ENCODE results near the gene BABAM2.
"Not testable (repeated sequence)": the region's sequence is repeated elsewhere in the genome, so short reads cannot be mapped to it uniquely, and the experiment has no call there.

The BABAM2 gene

DNA sequence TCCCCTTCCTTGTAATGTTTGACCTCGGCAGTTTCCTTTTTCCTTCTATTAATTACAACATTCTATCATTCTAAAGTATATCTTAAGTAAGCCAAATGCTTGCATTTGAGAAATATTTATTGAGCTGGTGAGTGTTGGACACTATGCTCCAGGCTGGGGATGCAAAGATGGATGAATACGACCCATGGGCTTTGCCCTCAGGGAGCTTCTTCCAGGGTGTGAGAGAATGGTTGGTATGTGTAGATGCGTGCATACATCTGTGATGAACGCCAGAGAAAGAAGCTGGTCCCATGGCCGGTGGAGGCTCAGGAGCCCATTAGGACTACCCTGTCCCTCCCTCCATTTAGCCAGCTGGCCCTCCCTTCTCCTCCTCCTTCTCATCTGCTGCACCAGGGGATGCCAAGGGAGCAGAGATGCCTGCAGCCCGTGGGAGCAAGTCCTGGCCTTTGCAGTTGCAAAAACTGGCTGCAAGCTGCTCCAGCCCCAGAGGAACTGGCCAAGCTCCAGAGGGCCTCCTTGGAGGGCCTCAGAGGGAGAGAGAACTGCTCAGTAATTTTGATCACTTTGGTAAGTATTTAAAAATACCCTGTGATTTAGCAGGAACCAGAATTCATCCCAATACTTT is 436.5 kb downstream of the BABAM2 start:
- Histone ChIP-seq H3K27ac (no peak overlapping the region), H3K9me3 (ENCODE audit: severe bottlenecking) (no peaks in the 10 kb centered on the region)

DNA sequence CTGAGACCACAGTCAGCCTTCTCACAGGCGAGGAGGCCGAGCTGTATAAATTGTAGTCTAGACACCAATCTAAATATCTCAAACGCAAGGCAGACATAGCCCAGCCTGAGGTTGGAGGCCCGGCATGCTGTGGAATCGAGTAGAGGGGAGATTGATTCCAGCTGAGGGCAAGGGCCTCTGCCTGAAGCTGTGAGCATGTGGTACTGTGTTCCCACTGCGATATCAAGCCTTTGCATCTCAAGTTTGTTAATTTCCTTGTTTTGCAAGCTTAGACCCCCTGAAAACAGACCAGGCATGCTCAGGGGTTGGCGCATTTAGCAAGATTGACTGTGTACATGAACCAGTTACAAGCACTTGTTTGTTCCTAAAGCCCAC is 437.0 kb downstream of the BABAM2 start:
- H3K27ac ChIP-seq = no peak overlapping the region
- H3K9me3 ChIP-seq (ENCODE audit: severe bottlenecking) = no peaks in the 10 kb centered on the region
- no peaks in the 10 kb centered on the region for H3K27me3 ChIP-seq (ENCODE audit: insufficient read depth, low read depth, severe bottlenecking)
- no peak overlapping the region for H3K4me3 ChIP-seq (ENCODE audit: low read depth, low read length)
- no peak for DNase-seq
- no peaks in the 10 kb centered on the region for H3K36me3 ChIP-seq
- TF ChIP-seq CTCF (IDR thresholded peaks at IDR 0.05; ENCODE audit: low read depth, low read length) = no peak

More for the DNA sequence above, 436.5 kb downstream of the BABAM2 start:
- Histone ChIP-seq H3K27me3 (ENCODE audit: insufficient read depth, low read depth, severe bottlenecking) (no peaks in the 10 kb centered on the region), H3K36me3 (no peaks in the 10 kb centered on the region), H3K4me3 (ENCODE audit: low read depth, low read length) (no peak overlapping the region)
- no peak for TF ChIP-seq CTCF (IDR thresholded peaks at IDR 0.05; ENCODE audit: low read depth, low read length)
- DNase-seq = no peak

- no peak for DNase-seq
- H3K27ac ChIP-seq = no peak overlapping the region
These were observed 437.7 kb downstream of the BABAM2 start for GRCh38 chr2:28327956-28328922.

DNA sequence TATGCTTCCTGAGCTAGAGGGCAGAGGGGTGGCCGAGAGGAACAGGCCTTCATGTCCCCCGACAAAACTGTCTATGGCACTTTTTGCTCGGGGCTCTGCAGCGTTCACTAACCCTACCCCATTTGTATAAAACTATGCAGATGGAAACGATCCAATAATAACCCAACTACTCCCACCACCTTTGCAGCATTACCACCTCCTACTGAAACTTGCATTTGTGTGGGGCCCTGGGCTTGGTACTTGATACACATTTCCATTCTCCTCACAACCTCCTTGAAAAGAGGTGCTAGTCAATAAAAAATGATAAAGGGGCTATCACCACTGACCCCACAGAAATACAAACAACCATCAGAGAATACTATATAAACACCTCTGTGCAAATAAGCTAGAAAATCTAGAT is 438.7 kb downstream of the BABAM2 start:
- no peak for TF ChIP-seq CTCF (IDR thresholded peaks at IDR 0.05; ENCODE audit: low read depth, low read length)
- H3K4me3 ChIP-seq (ENCODE audit: low read depth, low read length) = no peak overlapping the region
- H3K9me3 ChIP-seq (ENCODE audit: severe bottlenecking) = no peaks in the 10 kb centered on the region
- H3K27ac ChIP-seq = no peak overlapping the region
- no peak for DNase-seq
- no peaks in the 10 kb centered on the region for H3K27me3 ChIP-seq (ENCODE audit: insufficient read depth, low read depth, severe bottlenecking)
- H3K36me3 ChIP-seq = no peaks in the 10 kb centered on the region

More at GRCh38 chr2:28327956-28328922, 437.7 kb downstream of the BABAM2 start:
- Histone ChIP-seq H3K4me3 (ENCODE audit: low read depth, low read length) (no peak overlapping the region), H3K27me3 (ENCODE audit: insufficient read depth, low read depth, severe bottlenecking) (no peaks in the 10 kb centered on the region), H3K9me3 (ENCODE audit: severe bottlenecking) (no peaks in the 10 kb centered on the region), H3K36me3 (no peaks in the 10 kb centered on the region)
- no peak for TF ChIP-seq CTCF (IDR thresholded peaks at IDR 0.05; ENCODE audit: low read depth, low read length)

GRCh38 chr2:28330722-28331121 is 440.2 kb downstream of the BABAM2 start:
- H3K9me3 ChIP-seq (ENCODE audit: severe bottlenecking); DNase-seq; H3K27me3 ChIP-seq (ENCODE audit: insufficient read depth, low read depth, severe bottlenecking); H3K36me3 ChIP-seq; H3K27ac ChIP-seq; H3K4me3 ChIP-seq (ENCODE audit: low read depth, low read length): not testable (repeated sequence)

DNA sequence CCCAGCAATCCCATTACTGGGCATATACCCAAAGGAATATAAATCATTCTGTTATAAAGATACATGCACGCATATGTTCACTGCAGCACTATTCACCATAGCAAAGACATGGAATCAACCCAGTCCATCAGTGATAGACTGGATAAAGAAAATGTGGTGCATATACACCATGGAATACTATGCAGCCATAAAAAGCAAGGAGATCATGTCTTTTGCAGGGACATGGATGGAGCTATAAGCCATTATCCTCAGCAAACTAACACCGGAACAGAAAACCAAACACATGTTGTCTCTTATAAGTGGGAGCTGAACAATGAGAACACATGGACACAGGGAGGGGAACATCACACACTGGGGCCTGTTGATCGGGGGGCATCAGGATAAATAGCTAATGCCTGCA is 441.3 kb downstream of the BABAM2 start:
- not testable (repeated sequence) for H3K36me3 ChIP-seq; H3K27me3 ChIP-seq (ENCODE audit: insufficient read depth, low read depth, severe bottlenecking); H3K9me3 ChIP-seq (ENCODE audit: severe bottlenecking); H3K27ac ChIP-seq; H3K4me3 ChIP-seq (ENCODE audit: low read depth, low read length); DNase-seq

Data from WERI-Rb-1 (cell line).